ENCODE measurements around the gene RIT1.

DNA sequence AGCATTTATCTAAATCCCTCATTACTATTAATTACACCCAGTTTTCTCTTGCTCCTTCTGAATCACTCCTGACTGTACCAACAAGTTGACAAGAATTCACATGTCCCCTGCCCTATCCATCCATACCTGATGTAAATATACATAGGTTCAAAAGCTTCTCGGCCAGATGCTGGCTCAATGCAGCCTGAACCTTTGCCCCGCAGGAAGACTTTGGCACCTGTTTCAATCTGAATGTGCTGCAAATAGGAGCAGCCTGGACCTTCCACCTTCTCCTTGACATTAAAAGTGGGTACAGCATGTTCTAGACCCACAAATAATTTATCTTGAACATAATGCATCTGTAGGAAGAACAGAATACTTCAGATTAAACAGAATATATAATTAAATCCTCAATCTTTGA lies 14.4 kb upstream of the RIT1 start:
- TF ChIP-seq, protein P1, sequence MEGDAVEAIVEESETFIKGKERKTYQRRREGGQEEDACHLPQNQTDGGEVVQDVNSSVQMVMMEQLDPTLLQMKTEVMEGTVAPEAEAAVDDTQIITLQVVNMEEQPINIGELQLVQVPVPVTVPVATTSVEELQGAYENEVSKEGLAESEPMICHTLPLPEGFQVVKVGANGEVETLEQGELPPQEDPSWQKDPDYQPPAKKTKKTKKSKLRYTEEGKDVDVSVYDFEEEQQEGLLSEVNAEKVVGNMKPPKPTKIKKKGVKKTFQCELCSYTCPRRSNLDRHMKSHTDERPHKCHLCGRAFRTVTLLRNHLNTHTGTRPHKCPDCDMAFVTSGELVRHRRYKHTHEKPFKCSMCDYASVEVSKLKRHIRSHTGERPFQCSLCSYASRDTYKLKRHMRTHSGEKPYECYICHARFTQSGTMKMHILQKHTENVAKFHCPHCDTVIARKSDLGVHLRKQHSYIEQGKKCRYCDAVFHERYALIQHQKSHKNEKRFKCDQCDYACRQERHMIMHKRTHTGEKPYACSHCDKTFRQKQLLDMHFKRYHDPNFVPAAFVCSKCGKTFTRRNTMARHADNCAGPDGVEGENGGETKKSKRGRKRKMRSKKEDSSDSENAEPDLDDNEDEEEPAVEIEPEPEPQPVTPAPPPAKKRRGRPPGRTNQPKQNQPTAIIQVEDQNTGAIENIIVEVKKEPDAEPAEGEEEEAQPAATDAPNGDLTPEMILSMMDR (IDR thresholded peaks at IDR 0.05; ENCODE audit: low read length): no peak
- TF ChIP-seq EZH2 (IDR thresholded peaks at IDR 0.05; ENCODE audit: borderline replicate concordance, low read length): no peak

Measured in OCI-LY1 (cell line).